GM12875 (cell line): Measurements from ENCODE around the gene HAVCR2.

Experiments used
- H3K4me3 ChIP-seq: one replicate; pipeline ENCODE4 v1.5.1; 2011; ENCODE audit warnings: low read depth, low read length, control low read depth
- TF ChIP-seq, protein P1 (sequence below): IDR thresholded peaks from 2 replicates; pipeline ENCODE4 v1.5.1; 2011; ENCODE audit warnings: low read depth, mild to moderate bottlenecking, control low read depth, inconsistent platforms, low read length, moderate library complexity, borderline replicate concordance; ENCODE audit not compliant: insufficient read depth

The HAVCR2 gene

GRCh38 chr5:157068785-157069184 lies 40.1 kb downstream of the HAVCR2 start:
- TF ChIP-seq, protein P1, sequence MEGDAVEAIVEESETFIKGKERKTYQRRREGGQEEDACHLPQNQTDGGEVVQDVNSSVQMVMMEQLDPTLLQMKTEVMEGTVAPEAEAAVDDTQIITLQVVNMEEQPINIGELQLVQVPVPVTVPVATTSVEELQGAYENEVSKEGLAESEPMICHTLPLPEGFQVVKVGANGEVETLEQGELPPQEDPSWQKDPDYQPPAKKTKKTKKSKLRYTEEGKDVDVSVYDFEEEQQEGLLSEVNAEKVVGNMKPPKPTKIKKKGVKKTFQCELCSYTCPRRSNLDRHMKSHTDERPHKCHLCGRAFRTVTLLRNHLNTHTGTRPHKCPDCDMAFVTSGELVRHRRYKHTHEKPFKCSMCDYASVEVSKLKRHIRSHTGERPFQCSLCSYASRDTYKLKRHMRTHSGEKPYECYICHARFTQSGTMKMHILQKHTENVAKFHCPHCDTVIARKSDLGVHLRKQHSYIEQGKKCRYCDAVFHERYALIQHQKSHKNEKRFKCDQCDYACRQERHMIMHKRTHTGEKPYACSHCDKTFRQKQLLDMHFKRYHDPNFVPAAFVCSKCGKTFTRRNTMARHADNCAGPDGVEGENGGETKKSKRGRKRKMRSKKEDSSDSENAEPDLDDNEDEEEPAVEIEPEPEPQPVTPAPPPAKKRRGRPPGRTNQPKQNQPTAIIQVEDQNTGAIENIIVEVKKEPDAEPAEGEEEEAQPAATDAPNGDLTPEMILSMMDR: no peak
- H3K4me3 ChIP-seq: no peak overlapping the region

GRCh38 chr5:157068339-157068738 lies 40.5 kb downstream of the HAVCR2 start:
- no peak overlapping the region for H3K4me3 ChIP-seq
- TF ChIP-seq, protein P1: no peak

- TF ChIP-seq, protein P1: no peak
- no peak overlapping the region for H3K4me3 ChIP-seq
Observed at GRCh38 chr5:157067005-157067404, 41.8 kb downstream of the HAVCR2 start.

DNA sequence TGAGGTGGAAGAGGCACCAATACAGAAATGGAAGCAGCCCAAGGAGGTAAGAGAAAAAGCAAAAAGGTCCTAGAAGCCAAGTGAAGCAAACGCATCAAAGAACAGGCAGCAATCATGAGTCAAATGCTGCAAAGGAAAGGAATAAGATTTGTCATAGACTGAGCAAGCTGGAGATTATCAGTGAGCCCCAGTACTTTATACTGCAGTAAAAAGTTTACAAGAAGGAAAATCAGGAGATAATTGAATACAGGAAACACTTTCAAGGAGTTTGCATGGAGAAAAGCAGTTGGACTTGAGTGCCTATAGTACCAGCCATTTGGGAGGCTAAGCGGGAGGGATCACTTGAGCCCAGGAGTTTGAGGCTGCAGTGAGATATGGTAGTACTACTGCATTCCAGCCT lies 42.8 kb downstream of the HAVCR2 start:
- TF ChIP-seq, protein P1: no peak
- no peak overlapping the region for H3K4me3 ChIP-seq

GRCh38 chr5:157063776-157064430 lies 44.9 kb downstream of the HAVCR2 start:
- TF ChIP-seq, protein P1: no peak
- H3K4me3 ChIP-seq: no peak overlapping the region

- TF ChIP-seq, protein P1: no peak
- H3K4me3 ChIP-seq: no peak overlapping the region
Observed at GRCh38 chr5:157059891-157060290, 49.0 kb downstream of the HAVCR2 start.

DNA sequence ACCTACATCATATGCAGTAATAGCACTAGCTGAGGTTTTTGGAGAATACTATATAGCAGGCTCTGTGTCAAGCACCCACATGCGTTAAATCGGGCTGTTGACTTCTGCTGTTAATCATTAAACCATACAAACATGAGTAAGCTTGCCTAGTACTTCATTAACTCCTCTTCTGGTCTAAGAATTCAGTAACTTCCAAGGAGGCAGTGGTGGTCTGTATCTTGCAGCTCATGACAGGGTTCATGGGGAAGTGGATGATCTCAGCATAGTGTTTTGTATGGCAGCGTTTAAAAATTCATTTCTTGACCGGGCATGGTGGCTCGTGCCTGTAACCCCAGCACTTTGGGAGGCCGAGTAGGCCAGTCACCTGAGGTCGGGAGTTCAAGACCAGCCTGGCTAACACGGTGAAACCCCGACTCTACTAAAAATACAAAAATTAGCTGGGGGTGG lies 49.7 kb downstream of the HAVCR2 start, which contains the start of gene HAVCR1:
Gene HAVCR1, minus strand, starts transcription at position 24 of the 447 bp plus-strand sequence. CDS start 1,173 bp downstream, outside the sequence.
- TF ChIP-seq, protein P1: no peak
- no peak within 1 kb of the TSS for H3K4me3 ChIP-seq
